ENCODE data around the gene EHD3.

The EHD3 gene

DNA sequence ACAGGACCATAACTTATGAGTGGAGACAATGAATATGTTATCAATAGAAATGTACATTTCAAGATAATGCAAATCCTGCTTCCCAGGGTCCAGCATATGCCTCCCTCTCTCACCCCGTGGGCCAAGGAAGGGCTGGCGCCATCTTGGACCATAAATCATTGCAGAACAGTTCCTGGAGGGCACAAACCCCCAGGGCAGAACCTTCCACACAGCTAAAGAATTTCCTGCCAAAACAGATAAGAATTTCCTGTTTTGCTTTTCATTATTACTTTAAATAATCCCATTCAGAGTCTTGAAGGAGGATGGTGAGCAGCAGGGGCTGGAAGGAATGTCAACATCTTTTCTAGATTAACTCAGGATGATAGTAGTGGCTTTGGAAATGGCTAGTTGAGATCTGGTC is 53.7 kb downstream of the EHD3 start:
- peak; percentile 36 for DNase-seq
- H3K18ac ChIP-seq (ENCODE audit: low read depth in 1 of 2, low read length in 2 of 2): peak overlapping the region in 1 of 2 experiments; percentile 58
- no peak overlapping the region for H2BK15ac ChIP-seq (ENCODE audit: low read depth, poor library complexity, severe bottlenecking)
- H3K36me3 ChIP-seq (ENCODE audit: control insufficient read depth in 1 of 2, insufficient read depth in 2 of 2, low read depth in 1 of 2, low read length in 2 of 2): no peaks in the 10 kb centered on the region
- H2BK120ac ChIP-seq (ENCODE audit: low read depth, low read length): no peak overlapping the region
- no peak overlapping the region for H4K91ac ChIP-seq (ENCODE audit: low read length)
- no peak overlapping the region for H3K4me3 ChIP-seq (ENCODE audit: insufficient read depth in 1 of 2, low read depth in 1 of 2, low read length in 2 of 2)
- no peak overlapping the region for H2BK5ac ChIP-seq (ENCODE audit: low read depth, low read length, poor library complexity, severe bottlenecking)
- H2AFZ ChIP-seq (ENCODE audit: low read depth, low read length): no peak overlapping the region
- H3K9ac ChIP-seq (ENCODE audit: low read length): no peak overlapping the region
- H2BK12ac ChIP-seq (ENCODE audit: low read length in 2 of 2): no peak overlapping the region
- H2AK5ac ChIP-seq (ENCODE audit: low read length, severe bottlenecking): no peak overlapping the region
- no peak overlapping the region for H3K27ac ChIP-seq (ENCODE audit: low read length, poor library complexity, severe bottlenecking)
- H4K8ac ChIP-seq (ENCODE audit: low read length): no peak overlapping the region
- H3K9me3 ChIP-seq (ENCODE audit: control insufficient read depth, low read length): peaks cover 6% of the 10 kb centered on the region
- 12% methylated on average over 2 of the region's 2 CpGs for WGBS
- H3K23ac ChIP-seq (ENCODE audit: low read length in 2 of 2): no peak overlapping the region
- H3K27me3 ChIP-seq (ENCODE audit: control insufficient read depth in 1 of 2, insufficient read depth in 1 of 2, low read length in 2 of 2): no peaks in the 10 kb centered on the region
- H3K4me2 ChIP-seq (ENCODE audit: low read length, poor library complexity, severe bottlenecking): no peak overlapping the region
- H3K79me1 ChIP-seq (replicated peaks; ENCODE audit: low read length, poor library complexity, severe bottlenecking): no peaks in the 10 kb centered on the region
- peak overlapping the region in 1 of 2 experiments; percentile 49 for H3K4ac ChIP-seq (ENCODE audit: low read depth in 1 of 2, low read length in 2 of 2)
- H3K4me1 ChIP-seq (ENCODE audit: control insufficient read depth, insufficient read depth, low read depth, low read length): peaks cover 7% of the 10 kb centered on the region
- H3K14ac ChIP-seq (ENCODE audit: low read length in 2 of 2): no peak overlapping the region

DNA sequence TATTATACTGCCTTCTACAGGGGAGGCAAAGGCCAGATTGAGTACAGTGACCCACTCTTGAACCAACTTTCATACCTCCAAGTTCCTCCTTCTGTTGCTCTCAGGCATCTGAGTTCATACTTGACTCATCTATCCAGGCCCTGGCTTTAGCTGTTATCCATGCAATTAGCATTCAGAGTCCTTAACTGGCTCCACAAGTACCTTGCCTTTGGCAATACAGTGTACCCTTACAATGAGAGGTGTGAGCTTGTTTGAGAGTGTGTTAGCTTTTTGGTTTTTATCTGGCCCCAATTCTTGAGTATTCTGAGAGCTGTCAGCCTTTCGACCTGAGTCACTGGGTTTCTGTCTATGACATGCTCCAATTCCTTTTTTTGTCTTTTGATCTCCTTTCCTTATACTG is 60.2 kb downstream of the EHD3 start:
- Histone ChIP-seq H3K4me3 (ENCODE audit: insufficient read depth in 1 of 2, low read depth in 1 of 2, low read length in 2 of 2) (no peak overlapping the region), H3K27me3 (ENCODE audit: control insufficient read depth in 1 of 2, insufficient read depth in 1 of 2, low read length in 2 of 2) (peaks cover 0 to 4% of the 10 kb centered on the region in 2 experiments), H3K9me3 (ENCODE audit: control insufficient read depth, low read length) (peaks cover 6% of the 10 kb centered on the region), H3K4me1 (ENCODE audit: control insufficient read depth, insufficient read depth, low read depth, low read length) (peaks cover 16% of the 10 kb centered on the region), H3K23ac (ENCODE audit: low read length in 2 of 2) (no peak overlapping the region), H2BK12ac (ENCODE audit: low read length in 2 of 2) (no peak overlapping the region), H3K9ac (ENCODE audit: low read length) (no peak overlapping the region), H3K14ac (ENCODE audit: low read length in 2 of 2) (no peak overlapping the region), H3K4me2 (ENCODE audit: low read length, poor library complexity, severe bottlenecking) (no peak overlapping the region), H2BK5ac (ENCODE audit: low read depth, low read length, poor library complexity, severe bottlenecking) (no peak overlapping the region), H2AK5ac (ENCODE audit: low read length, severe bottlenecking) (no peak overlapping the region), H3K18ac (ENCODE audit: low read depth in 1 of 2, low read length in 2 of 2) (no peak overlapping the region), H3K27ac (ENCODE audit: low read length, poor library complexity, severe bottlenecking) (no peak overlapping the region), H4K8ac (ENCODE audit: low read length) (no peak overlapping the region), H3K79me1 (replicated peaks; ENCODE audit: low read length, poor library complexity, severe bottlenecking) (no peaks in the 10 kb centered on the region), H2BK15ac (ENCODE audit: low read depth, poor library complexity, severe bottlenecking) (no peak overlapping the region), H4K91ac (ENCODE audit: low read length) (no peak overlapping the region), H2AFZ (ENCODE audit: low read depth, low read length) (no peak overlapping the region), H2BK120ac (ENCODE audit: low read depth, low read length) (no peak overlapping the region), H3K36me3 (ENCODE audit: control insufficient read depth in 1 of 2, insufficient read depth in 2 of 2, low read depth in 1 of 2, low read length in 2 of 2) (no peaks in the 10 kb centered on the region), H3K4ac (ENCODE audit: low read depth in 1 of 2, low read length in 2 of 2) (no peak overlapping the region)
- 100% methylated on average over 1 of the region's 1 CpG for WGBS
- no peak for DNase-seq

DNA sequence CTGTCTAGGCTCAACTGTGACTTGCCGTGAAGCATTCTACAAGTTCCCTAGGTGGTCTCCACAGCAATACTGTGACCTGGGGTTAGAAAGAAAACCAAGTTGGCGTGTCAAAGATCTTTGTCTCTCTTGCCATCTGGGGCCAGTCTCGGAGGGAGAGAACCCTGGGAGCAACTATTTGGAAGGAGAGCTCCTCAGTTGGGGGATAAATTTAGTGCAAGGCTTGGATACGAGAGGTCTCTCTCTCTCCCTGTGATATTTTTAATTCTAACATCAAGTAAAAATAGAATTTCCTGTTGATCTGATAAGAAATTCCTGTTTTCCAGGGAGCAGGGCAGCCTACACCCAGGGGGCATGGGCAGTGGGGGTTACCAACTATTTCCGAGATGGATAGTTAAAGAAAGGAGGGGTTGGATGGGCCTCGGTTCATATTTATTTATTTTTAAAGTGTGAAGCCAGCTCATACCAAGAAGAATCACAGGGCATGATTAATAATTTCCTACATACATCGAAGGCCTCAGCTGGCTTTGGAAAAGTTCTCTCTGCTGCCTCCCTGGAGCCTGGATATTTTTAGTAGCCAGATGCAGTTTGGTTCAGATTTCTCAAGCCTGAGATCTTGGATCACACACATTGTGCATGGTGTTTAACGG is 62.8 kb downstream of the EHD3 start:
- Histone ChIP-seq H3K23ac (ENCODE audit: low read length in 2 of 2) (no peak overlapping the region), H3K9me3 (ENCODE audit: control insufficient read depth, low read length) (peaks cover 6% of the 10 kb centered on the region), H3K4me3 (ENCODE audit: insufficient read depth in 1 of 2, low read depth in 1 of 2, low read length in 2 of 2) (no peak overlapping the region), H2BK120ac (ENCODE audit: low read depth, low read length) (peak overlapping the region; percentile 83), H2BK12ac (ENCODE audit: low read length in 2 of 2) (peak overlapping the region; percentile 2 to 82), H3K27me3 (ENCODE audit: control insufficient read depth in 1 of 2, insufficient read depth in 1 of 2, low read length in 2 of 2) (peaks cover 0 to 4% of the 10 kb centered on the region in 2 experiments), H2AFZ (ENCODE audit: low read depth, low read length) (no peak overlapping the region), H3K36me3 (ENCODE audit: control insufficient read depth in 1 of 2, insufficient read depth in 2 of 2, low read depth in 1 of 2, low read length in 2 of 2) (no peaks in the 10 kb centered on the region), H2BK5ac (ENCODE audit: low read depth, low read length, poor library complexity, severe bottlenecking) (no peak overlapping the region), H2AK5ac (ENCODE audit: low read length, severe bottlenecking) (peak overlapping the region; percentile 68), H3K4me1 (ENCODE audit: control insufficient read depth, insufficient read depth, low read depth, low read length) (peaks cover 16% of the 10 kb centered on the region), H2BK15ac (ENCODE audit: low read depth, poor library complexity, severe bottlenecking) (no peak overlapping the region), H3K4ac (ENCODE audit: low read depth in 1 of 2, low read length in 2 of 2) (no peak overlapping the region), H4K8ac (ENCODE audit: low read length) (no peak overlapping the region), H4K91ac (ENCODE audit: low read length) (no peak overlapping the region), H3K18ac (ENCODE audit: low read depth in 1 of 2, low read length in 2 of 2) (peak overlapping the region; percentile 16 to 75), H3K27ac (ENCODE audit: low read length, poor library complexity, severe bottlenecking) (no peak overlapping the region), H3K79me1 (replicated peaks; ENCODE audit: low read length, poor library complexity, severe bottlenecking) (no peaks in the 10 kb centered on the region), H3K9ac (ENCODE audit: low read length) (no peak overlapping the region), H3K4me2 (ENCODE audit: low read length, poor library complexity, severe bottlenecking) (no peak overlapping the region), H3K14ac (ENCODE audit: low read length in 2 of 2) (no peak overlapping the region)
- WGBS: 68% methylated on average over 6 of the region's 8 CpGs
- DNase-seq: peak; percentile 67

DNA sequence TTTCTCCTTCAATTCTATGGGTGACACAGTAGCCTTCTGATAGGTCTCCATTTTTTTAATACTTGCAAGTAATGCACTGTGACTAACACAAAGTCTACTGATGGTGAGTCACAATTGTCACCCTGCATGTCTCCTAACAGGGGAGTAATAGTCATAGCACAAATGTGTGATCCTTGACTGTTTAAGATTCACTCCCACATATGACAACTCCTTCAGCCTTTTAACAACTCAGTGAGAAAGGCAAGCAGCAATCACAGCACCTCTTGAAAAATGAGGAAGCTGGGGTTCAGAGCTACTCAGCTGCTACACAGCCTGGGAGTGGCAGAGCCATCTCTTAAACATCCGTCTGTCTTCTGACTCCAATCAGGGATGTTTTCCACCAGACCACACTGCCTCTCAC is 63.8 kb downstream of the EHD3 start:
- 82% methylated on average over 1 of the region's 1 CpG for WGBS
- H4K91ac ChIP-seq (ENCODE audit: low read length): peak overlapping the region; percentile 52

More for the DNA sequence above, 63.8 kb downstream of the EHD3 start:
- Histone ChIP-seq H3K27ac (ENCODE audit: low read length, poor library complexity, severe bottlenecking) (no peak overlapping the region), H3K4me3 (ENCODE audit: insufficient read depth in 1 of 2, low read depth in 1 of 2, low read length in 2 of 2) (no peak overlapping the region), H3K79me1 (replicated peaks; ENCODE audit: low read length, poor library complexity, severe bottlenecking) (no peaks in the 10 kb centered on the region), H3K9me3 (ENCODE audit: control insufficient read depth, low read length) (no peaks in the 10 kb centered on the region), H2BK15ac (ENCODE audit: low read depth, poor library complexity, severe bottlenecking) (no peak overlapping the region), H3K36me3 (ENCODE audit: control insufficient read depth in 1 of 2, insufficient read depth in 2 of 2, low read depth in 1 of 2, low read length in 2 of 2) (no peaks in the 10 kb centered on the region), H2BK120ac (ENCODE audit: low read depth, low read length) (no peak overlapping the region), H3K27me3 (ENCODE audit: control insufficient read depth in 1 of 2, insufficient read depth in 1 of 2, low read length in 2 of 2) (peaks cover 0 to 4% of the 10 kb centered on the region in 2 experiments), H3K9ac (ENCODE audit: low read length) (no peak overlapping the region), H2AK5ac (ENCODE audit: low read length, severe bottlenecking) (no peak overlapping the region), H2BK5ac (ENCODE audit: low read depth, low read length, poor library complexity, severe bottlenecking) (no peak overlapping the region), H3K14ac (ENCODE audit: low read length in 2 of 2) (no peak overlapping the region), H2BK12ac (ENCODE audit: low read length in 2 of 2) (peak overlapping the region in 1 of 2 experiments; percentile 15), H3K23ac (ENCODE audit: low read length in 2 of 2) (no peak overlapping the region), H4K8ac (ENCODE audit: low read length) (no peak overlapping the region), H2AFZ (ENCODE audit: low read depth, low read length) (no peak overlapping the region), H3K4me2 (ENCODE audit: low read length, poor library complexity, severe bottlenecking) (no peak overlapping the region), H3K4ac (ENCODE audit: low read depth in 1 of 2, low read length in 2 of 2) (no peak overlapping the region), H3K18ac (ENCODE audit: low read depth in 1 of 2, low read length in 2 of 2) (no peak overlapping the region), H3K4me1 (ENCODE audit: control insufficient read depth, insufficient read depth, low read depth, low read length) (peaks cover 16% of the 10 kb centered on the region)
- peak; percentile 71 for DNase-seq
